ENCODE data around the gene FBXL16. TPM values are rescaled to one million over a fixed set of nuclear protein-coding genes. Genes with fewer than 3 reads are reported as not detected.

Gene FBXL16
- total and polyA plus RNA-seq, 2 of the 13 experiments (the other 11 are each of a cell fraction or from before 2014, with no cell fraction given): 0.22 to 2.0 TPM

DNA sequence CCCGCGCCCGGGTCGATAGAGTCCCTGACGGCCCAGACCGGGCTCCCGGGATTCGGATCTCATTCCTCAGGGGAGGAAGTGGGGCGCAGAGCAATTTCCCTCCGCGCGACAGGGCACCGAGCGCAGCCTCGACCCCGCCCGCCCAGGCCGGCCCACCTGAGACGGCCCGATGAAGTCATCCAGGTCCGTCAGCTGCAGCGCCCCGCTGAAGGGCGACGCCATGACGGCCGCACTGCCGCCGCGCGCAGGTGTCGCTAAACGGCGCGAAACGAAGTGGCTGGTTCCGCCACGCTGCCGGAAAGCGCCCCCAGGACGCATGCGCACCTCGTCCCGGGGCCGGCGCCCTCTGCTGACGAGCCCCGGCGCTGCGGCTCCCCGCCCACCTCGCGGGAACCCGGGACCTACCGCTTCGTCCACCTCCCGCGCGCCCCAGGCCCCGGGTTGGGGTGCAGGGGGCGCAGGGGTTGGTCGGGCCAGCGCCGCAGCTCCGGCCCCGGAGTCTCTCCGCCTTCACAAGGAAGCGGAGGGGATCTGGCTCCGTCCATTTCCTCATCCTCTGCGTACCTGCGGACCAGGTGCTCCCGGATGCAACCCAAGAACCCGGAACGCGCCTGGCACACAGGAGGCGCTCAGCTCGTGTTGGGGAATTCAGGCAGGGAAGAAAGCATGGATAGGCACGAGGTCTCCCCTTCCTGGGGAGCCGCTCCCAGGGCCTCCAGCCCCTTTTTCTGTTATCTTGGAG, 35.3 kb upstream of the FBXL16 start, which contains the start of gene CIAO3 (continued):
- peak; percentile 77 for TF ChIP-seq ZBTB33 (CRISPR knock-in tag; IDR thresholded peaks at IDR 0.05)
- no peak for TF ChIP-seq NFIC (IDR thresholded peaks at IDR 0.05; ENCODE audit: low read length)
- peak; percentile 19; the same call in 1 of the 2 replicates for TF ChIP-seq ZNF124 (CRISPR knock-in tag; IDR thresholded peaks at IDR 0.05)
- no peak for TF ChIP-seq FIP1L1 (IDR thresholded peaks at IDR 0.05; ENCODE audit: borderline replicate concordance, insufficient read depth, low read depth, low read length)
- no peak for TF ChIP-seq ZNF180 (CRISPR knock-in tag; IDR thresholded peaks at IDR 0.05; ENCODE audit: borderline replicate concordance, low read depth)
- TF ChIP-seq ZFP91 (CRISPR knock-in tag; IDR thresholded peaks at IDR 0.05; ENCODE audit: borderline replicate concordance): peak; percentile 91
- no peak for TF ChIP-seq ISX (CRISPR knock-in tag; conservative IDR thresholded peaks at IDR 0.05)
- no peak for TF ChIP-seq ZNF281 (CRISPR knock-in tag; IDR thresholded peaks at IDR 0.05; ENCODE audit: borderline replicate concordance)
- TF ChIP-seq, protein P1, sequence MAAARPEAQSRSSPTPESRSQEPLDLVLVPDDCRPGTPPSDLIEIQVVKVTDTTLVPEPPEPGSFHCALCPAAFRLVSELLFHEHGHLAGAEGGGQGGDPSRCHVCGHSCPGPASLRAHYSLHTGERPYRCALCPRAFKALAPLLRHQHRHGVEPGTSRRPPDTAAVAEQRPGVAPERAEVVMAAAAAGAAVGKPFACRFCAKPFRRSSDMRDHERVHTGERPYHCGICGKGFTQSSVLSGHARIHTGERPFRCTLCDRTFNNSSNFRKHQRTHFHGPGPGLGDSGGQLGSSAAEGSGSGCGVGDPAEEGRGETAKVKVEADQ (CRISPR knock-in tag; IDR thresholded peaks at IDR 0.05; ENCODE audit: borderline replicate concordance): peak; percentile 95
- TF ChIP-seq ZNF629 (CRISPR knock-in tag; conservative IDR thresholded peaks at IDR 0.05): 0 out of 2 replicates have a peak, but pooled peaks have one; percentile 14
- TF ChIP-seq CBX2 (IDR thresholded peaks at IDR 0.05; ENCODE audit: low read depth, low read length): no peak
- no peak for TF ChIP-seq CBX2 (CRISPR knock-in tag; IDR thresholded peaks at IDR 0.05; ENCODE audit: low read depth)
- TF ChIP-seq HMGA1 (CRISPR knock-in tag; conservative IDR thresholded peaks at IDR 0.05): no peak
- TF ChIP-seq ZNF441 (CRISPR knock-in tag; IDR thresholded peaks at IDR 0.05; ENCODE audit: borderline replicate concordance): 0 out of 2 replicates have a peak, but pooled peaks have one; percentile 16
- no peak for TF ChIP-seq ZNF17 (CRISPR knock-in tag; IDR thresholded peaks at IDR 0.05)
- peak; percentile 88 for TF ChIP-seq ZNF331 (CRISPR knock-in tag; IDR thresholded peaks at IDR 0.05)
- peak; percentile 64 for TF ChIP-seq ATF1 (CRISPR knock-in tag; IDR thresholded peaks at IDR 0.05)
- TF ChIP-seq RBM39 (IDR thresholded peaks at IDR 0.05; ENCODE audit: low read depth, low read length, poor library complexity, severe bottlenecking): peak; percentile 41
- no peak for TF ChIP-seq SMAD9 (CRISPR knock-in tag; IDR thresholded peaks at IDR 0.05)
- TF ChIP-seq ZNF614 (CRISPR knock-in tag; IDR thresholded peaks at IDR 0.05; ENCODE audit: borderline replicate concordance): peak; percentile 73; the same call in 1 of the 2 replicates
- no peak for TF ChIP-seq FOXM1 (CRISPR knock-in tag; IDR thresholded peaks at IDR 0.05)
- TF ChIP-seq NR1H2 (CRISPR knock-in tag; IDR thresholded peaks at IDR 0.05; ENCODE audit: borderline replicate concordance, low read depth): no peak
